Measurements from ENCODE around the gene TSPAN5. TPM values are rescaled to one million over a fixed set of nuclear protein-coding genes. Genes with fewer than 3 reads are reported as not detected.

TSPAN5 gene
- polyA plus RNA-seq, 1 donor (not counting 4 experiments of a cell fraction or from before 2014, with no cell fraction given), result 45.5 TPM

DNA sequence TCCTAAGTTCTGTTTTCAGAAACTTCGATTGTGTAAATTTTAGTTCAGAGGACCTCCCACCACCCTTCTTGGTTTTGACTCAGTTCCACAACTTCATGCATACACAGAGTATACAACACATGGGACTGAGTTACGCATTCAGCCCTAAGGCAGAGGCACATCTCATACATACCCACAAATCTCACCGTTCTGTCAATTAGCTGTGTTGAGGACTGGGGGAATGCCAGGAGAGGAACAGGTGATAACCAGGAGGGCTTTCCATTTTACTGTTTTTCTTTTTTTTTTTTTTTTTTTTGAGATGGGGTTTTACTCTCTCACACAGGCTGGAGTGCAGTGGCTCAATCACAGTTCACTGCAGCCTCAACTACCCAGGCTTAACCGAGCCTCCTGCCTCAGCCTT, 150.2 kb downstream of the TSPAN5 start:
- Histone ChIP-seq H3K4me1 (ENCODE audit: control insufficient read depth, extremely low read depth, insufficient read depth, low read length) (peaks cover 21% of the 10 kb centered on the region), H3K4me3 (ENCODE audit: control insufficient read depth in 2 of 3, extremely low read depth in 1 of 3, insufficient read depth in 2 of 3, low read depth in 1 of 3, low read length in 3 of 3) (no peak overlapping the region), H3K27me3 (ENCODE audit: control insufficient read depth, extremely low read depth, insufficient read depth, low read length) (no peaks in the 10 kb centered on the region), H2AFZ (ENCODE audit: control insufficient read depth, low read length) (no peak overlapping the region), H3K9me1 (ENCODE audit: control insufficient read depth, extremely low read depth, insufficient read depth, low read length) (no peaks in the 10 kb centered on the region), H3K27ac (ENCODE audit: control insufficient read depth, insufficient read depth, low read length) (no peak overlapping the region), H3K79me2 (ENCODE audit: control insufficient read depth, insufficient read depth, low read length) (peaks cover 26% of the 10 kb centered on the region), H3K4me2 (ENCODE audit: control insufficient read depth, extremely low read depth, insufficient read depth, low read depth, low read length) (no peak overlapping the region), H3K9me3 (ENCODE audit: control insufficient read depth, low read depth, low read length) (no peaks in the 10 kb centered on the region), H3K9ac (ENCODE audit: control insufficient read depth, extremely low read depth, insufficient read depth, low read length) (no peak overlapping the region), H4K20me1 (ENCODE audit: control insufficient read depth, extremely low read depth, insufficient read depth, low read length) (no peaks in the 10 kb centered on the region), H3K36me3 (ENCODE audit: control insufficient read depth in 2 of 2, extremely low read depth in 1 of 2, insufficient read depth in 2 of 2, low read length in 2 of 2) (no peaks in the 10 kb centered on the region)
- FAIRE-seq, result no peak
- no peak for DNase-seq (ENCODE audit: low read depth, low spot score)
- TF ChIP-seq, protein P1, sequence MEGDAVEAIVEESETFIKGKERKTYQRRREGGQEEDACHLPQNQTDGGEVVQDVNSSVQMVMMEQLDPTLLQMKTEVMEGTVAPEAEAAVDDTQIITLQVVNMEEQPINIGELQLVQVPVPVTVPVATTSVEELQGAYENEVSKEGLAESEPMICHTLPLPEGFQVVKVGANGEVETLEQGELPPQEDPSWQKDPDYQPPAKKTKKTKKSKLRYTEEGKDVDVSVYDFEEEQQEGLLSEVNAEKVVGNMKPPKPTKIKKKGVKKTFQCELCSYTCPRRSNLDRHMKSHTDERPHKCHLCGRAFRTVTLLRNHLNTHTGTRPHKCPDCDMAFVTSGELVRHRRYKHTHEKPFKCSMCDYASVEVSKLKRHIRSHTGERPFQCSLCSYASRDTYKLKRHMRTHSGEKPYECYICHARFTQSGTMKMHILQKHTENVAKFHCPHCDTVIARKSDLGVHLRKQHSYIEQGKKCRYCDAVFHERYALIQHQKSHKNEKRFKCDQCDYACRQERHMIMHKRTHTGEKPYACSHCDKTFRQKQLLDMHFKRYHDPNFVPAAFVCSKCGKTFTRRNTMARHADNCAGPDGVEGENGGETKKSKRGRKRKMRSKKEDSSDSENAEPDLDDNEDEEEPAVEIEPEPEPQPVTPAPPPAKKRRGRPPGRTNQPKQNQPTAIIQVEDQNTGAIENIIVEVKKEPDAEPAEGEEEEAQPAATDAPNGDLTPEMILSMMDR (optimal IDR thresholded peaks at IDR 0.05 in 1 of 3, IDR thresholded peaks at IDR 0.05 in 1 of 3, conservative IDR thresholded peaks at IDR 0.05 in 1 of 3; ENCODE audit: extremely low read depth in 1 of 3, insufficient read depth in 2 of 3, low read length in 3 of 3), result no peak
- TF ChIP-seq EZH2 (IDR thresholded peaks at IDR 0.05; ENCODE audit: low read length), result no peak
- dilution Hi-C loops (cut with MboI; ENCODE audit: extremely low pct_ligation_motif_present, low sequenced_read_pairs), result no loop called here

DNA sequence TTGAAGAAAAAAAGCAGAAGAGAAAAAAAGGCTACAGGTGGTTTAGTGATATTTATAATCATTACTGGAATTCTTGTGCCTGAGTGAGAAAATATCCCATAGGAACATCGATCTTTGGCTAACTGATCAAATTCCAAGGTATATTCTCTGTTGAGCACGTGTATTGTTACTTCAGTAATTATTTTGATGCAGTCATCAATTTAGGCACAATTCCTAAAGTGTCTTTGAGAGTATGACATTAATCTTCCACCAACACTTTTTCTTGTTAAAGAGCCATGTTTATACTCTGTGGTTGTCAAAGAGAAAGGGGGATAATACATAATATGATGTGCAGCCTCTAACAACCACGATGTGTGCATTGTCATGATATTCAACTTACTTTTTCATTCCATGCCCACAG, 151.1 kb downstream of the TSPAN5 start:
- Histone ChIP-seq H3K9ac (ENCODE audit: control insufficient read depth, extremely low read depth, insufficient read depth, low read length) (no peak overlapping the region), H3K27me3 (ENCODE audit: control insufficient read depth, extremely low read depth, insufficient read depth, low read length) (no peaks in the 10 kb centered on the region), H3K36me3 (ENCODE audit: control insufficient read depth in 2 of 2, extremely low read depth in 1 of 2, insufficient read depth in 2 of 2, low read length in 2 of 2) (peaks cover 0 to under 1% of the 10 kb centered on the region in 2 experiments), H4K20me1 (ENCODE audit: control insufficient read depth, extremely low read depth, insufficient read depth, low read length) (no peaks in the 10 kb centered on the region), H2AFZ (ENCODE audit: control insufficient read depth, low read length) (no peak overlapping the region), H3K9me3 (ENCODE audit: control insufficient read depth, low read depth, low read length) (no peaks in the 10 kb centered on the region), H3K4me1 (ENCODE audit: control insufficient read depth, extremely low read depth, insufficient read depth, low read length) (peaks cover 18% of the 10 kb centered on the region), H3K79me2 (ENCODE audit: control insufficient read depth, insufficient read depth, low read length) (peaks cover 22% of the 10 kb centered on the region), H3K4me2 (ENCODE audit: control insufficient read depth, extremely low read depth, insufficient read depth, low read depth, low read length) (no peak overlapping the region), H3K27ac (ENCODE audit: control insufficient read depth, insufficient read depth, low read length) (no peak overlapping the region), H3K4me3 (ENCODE audit: control insufficient read depth in 2 of 3, extremely low read depth in 1 of 3, insufficient read depth in 2 of 3, low read depth in 1 of 3, low read length in 3 of 3) (no peak overlapping the region), H3K9me1 (ENCODE audit: control insufficient read depth, extremely low read depth, insufficient read depth, low read length) (no peaks in the 10 kb centered on the region)
- dilution Hi-C loops (cut with MboI; ENCODE audit: extremely low pct_ligation_motif_present, low sequenced_read_pairs), result no loop called here
- FAIRE-seq (no peak), DNase-seq (ENCODE audit: low read depth, low spot score) (no peak)
- TF ChIP-seq, protein P1 (optimal IDR thresholded peaks at IDR 0.05 in 1 of 3, IDR thresholded peaks at IDR 0.05 in 1 of 3, conservative IDR thresholded peaks at IDR 0.05 in 1 of 3; ENCODE audit: extremely low read depth in 1 of 3, insufficient read depth in 2 of 3, low read length in 3 of 3), result no peak
